Neuron (in vitro differentiated cells): ENCODE data around the gene ST3GAL4.

ENCODE experiments used
- H2AFZ ChIP-seq: one replicate; pipeline ENCODE4 v1.6.1; 2013; ENCODE audit warnings: low read depth, mild to moderate bottlenecking, inconsistent platforms, low read length, moderate library complexity
- H3K27me3 ChIP-seq: one replicate; pipeline ENCODE4 v1.6.1; 2013; ENCODE audit warnings: low read length; ENCODE audit not compliant: insufficient read depth
- H3K36me3 ChIP-seq: one replicate; pipeline ENCODE4 v1.6.1; 2013; ENCODE audit warnings: low read length; ENCODE audit not compliant: insufficient read depth
- H3K4me1 ChIP-seq: one replicate; pipeline ENCODE4 v1.6.1; 2013; ENCODE audit warnings: low read length; ENCODE audit not compliant: insufficient read depth
- H3K4me3 ChIP-seq: 2 replicates; pipeline ENCODE4 v1.5.1; 2013; ENCODE audit warnings: mild to moderate bottlenecking, low read length, moderate library complexity
- H3K9me3 ChIP-seq: one replicate; pipeline ENCODE4 v1.6.1; 2013; ENCODE audit warnings: low read length

ST3GAL4 gene

GRCh38 chr11:126335463-126335760 lies 20.1 kb upstream of the ST3GAL4 start:
- no peak overlapping the region for H2AFZ ChIP-seq
- H3K4me3 ChIP-seq: no peak overlapping the region
- H3K9me3 ChIP-seq: no peaks in the 10 kb centered on the region
- H3K27me3 ChIP-seq: no peaks in the 10 kb centered on the region
- peaks cover 8% of the 10 kb centered on the region for H3K36me3 ChIP-seq
- H3K4me1 ChIP-seq: peaks cover 9% of the 10 kb centered on the region

- peaks cover 9% of the 10 kb centered on the region for H3K4me1 ChIP-seq
- H2AFZ ChIP-seq: no peak overlapping the region
- no peaks in the 10 kb centered on the region for H3K9me3 ChIP-seq
- no peaks in the 10 kb centered on the region for H3K27me3 ChIP-seq
- H3K4me3 ChIP-seq: no peak overlapping the region
- peaks cover 8% of the 10 kb centered on the region for H3K36me3 ChIP-seq
Measured at GRCh38 chr11:126336138-126336541, 19.3 kb upstream of the ST3GAL4 start.

- peaks cover 9% of the 10 kb centered on the region for H3K4me1 ChIP-seq
- no peaks in the 10 kb centered on the region for H3K27me3 ChIP-seq
- no peak overlapping the region for H3K4me3 ChIP-seq
- no peaks in the 10 kb centered on the region for H3K9me3 ChIP-seq
- no peak overlapping the region for H2AFZ ChIP-seq
- H3K36me3 ChIP-seq: peaks cover 4% of the 10 kb centered on the region
Measured at GRCh38 chr11:126336671-126337101, 18.8 kb upstream of the ST3GAL4 start.

- peaks cover 4% of the 10 kb centered on the region for H3K36me3 ChIP-seq
- no peak overlapping the region for H2AFZ ChIP-seq
- H3K9me3 ChIP-seq: no peaks in the 10 kb centered on the region
- H3K4me1 ChIP-seq: peaks cover 9% of the 10 kb centered on the region
- no peaks in the 10 kb centered on the region for H3K27me3 ChIP-seq
- no peak overlapping the region for H3K4me3 ChIP-seq
Measured at GRCh38 chr11:126337126-126337473, 18.4 kb upstream of the ST3GAL4 start.

- Histone ChIP-seq H3K4me3 (no peak overlapping the region), H3K36me3 (peaks cover 4% of the 10 kb centered on the region), H3K9me3 (no peaks in the 10 kb centered on the region), H3K27me3 (no peaks in the 10 kb centered on the region), H2AFZ (no peak overlapping the region), H3K4me1 (peaks cover 9% of the 10 kb centered on the region)
Measured at GRCh38 chr11:126337474-126338241, 17.8 kb upstream of the ST3GAL4 start.

- H3K4me3 ChIP-seq: no peak overlapping the region
- peaks cover 9% of the 10 kb centered on the region for H3K4me1 ChIP-seq
- H3K27me3 ChIP-seq: no peaks in the 10 kb centered on the region
- H3K9me3 ChIP-seq: no peaks in the 10 kb centered on the region
- H3K36me3 ChIP-seq: peaks cover 4% of the 10 kb centered on the region
- H2AFZ ChIP-seq: no peak overlapping the region
Measured at GRCh38 chr11:126338346-126339055, 17.0 kb upstream of the ST3GAL4 start.

GRCh38 chr11:126339073-126339862 lies 16.2 kb upstream of the ST3GAL4 start:
- H3K4me1 ChIP-seq: peaks cover 9% of the 10 kb centered on the region
- no peak overlapping the region for H2AFZ ChIP-seq
- H3K4me3 ChIP-seq: no peak overlapping the region
- peaks cover 6% of the 10 kb centered on the region for H3K36me3 ChIP-seq
- no peaks in the 10 kb centered on the region for H3K9me3 ChIP-seq
- no peaks in the 10 kb centered on the region for H3K27me3 ChIP-seq

- Histone ChIP-seq H3K4me3 (no peak overlapping the region), H3K27me3 (no peaks in the 10 kb centered on the region), H3K36me3 (peaks cover 8% of the 10 kb centered on the region), H2AFZ (no peak overlapping the region), H3K9me3 (no peaks in the 10 kb centered on the region), H3K4me1 (peaks cover 9% of the 10 kb centered on the region)
Measured at GRCh38 chr11:126339863-126340434, 15.5 kb upstream of the ST3GAL4 start.

GRCh38 chr11:126340960-126341606 lies 14.4 kb upstream of the ST3GAL4 start:
- Histone ChIP-seq H2AFZ (no peak overlapping the region), H3K4me3 (no peak overlapping the region), H3K9me3 (no peaks in the 10 kb centered on the region), H3K27me3 (no peaks in the 10 kb centered on the region), H3K4me1 (peaks cover 9% of the 10 kb centered on the region), H3K36me3 (peaks cover 14% of the 10 kb centered on the region)

GRCh38 chr11:126341760-126342161 lies 13.7 kb upstream of the ST3GAL4 start:
- no peak overlapping the region for H2AFZ ChIP-seq
- no peaks in the 10 kb centered on the region for H3K27me3 ChIP-seq
- peaks cover 6% of the 10 kb centered on the region for H3K4me1 ChIP-seq
- H3K9me3 ChIP-seq: no peaks in the 10 kb centered on the region
- H3K36me3 ChIP-seq: peaks cover 19% of the 10 kb centered on the region
- no peak overlapping the region for H3K4me3 ChIP-seq

GRCh38 chr11:126343051-126343450 lies 12.4 kb upstream of the ST3GAL4 start:
- peaks cover 6% of the 10 kb centered on the region for H3K4me1 ChIP-seq
- no peak overlapping the region for H3K4me3 ChIP-seq
- H3K36me3 ChIP-seq: peaks cover 20% of the 10 kb centered on the region
- no peaks in the 10 kb centered on the region for H3K9me3 ChIP-seq
- no peak overlapping the region for H2AFZ ChIP-seq
- H3K27me3 ChIP-seq: no peaks in the 10 kb centered on the region

GRCh38 chr11:126344141-126345080 lies 11.1 kb upstream of the ST3GAL4 start:
- peaks cover 20% of the 10 kb centered on the region for H3K36me3 ChIP-seq
- no peaks in the 10 kb centered on the region for H3K9me3 ChIP-seq
- H3K27me3 ChIP-seq: no peaks in the 10 kb centered on the region
- no peak overlapping the region for H2AFZ ChIP-seq
- H3K4me1 ChIP-seq: peaks cover 6% of the 10 kb centered on the region
- no peak overlapping the region for H3K4me3 ChIP-seq
